ENCODE measurements around the gene PCK1.

Gene PCK1

DNA sequence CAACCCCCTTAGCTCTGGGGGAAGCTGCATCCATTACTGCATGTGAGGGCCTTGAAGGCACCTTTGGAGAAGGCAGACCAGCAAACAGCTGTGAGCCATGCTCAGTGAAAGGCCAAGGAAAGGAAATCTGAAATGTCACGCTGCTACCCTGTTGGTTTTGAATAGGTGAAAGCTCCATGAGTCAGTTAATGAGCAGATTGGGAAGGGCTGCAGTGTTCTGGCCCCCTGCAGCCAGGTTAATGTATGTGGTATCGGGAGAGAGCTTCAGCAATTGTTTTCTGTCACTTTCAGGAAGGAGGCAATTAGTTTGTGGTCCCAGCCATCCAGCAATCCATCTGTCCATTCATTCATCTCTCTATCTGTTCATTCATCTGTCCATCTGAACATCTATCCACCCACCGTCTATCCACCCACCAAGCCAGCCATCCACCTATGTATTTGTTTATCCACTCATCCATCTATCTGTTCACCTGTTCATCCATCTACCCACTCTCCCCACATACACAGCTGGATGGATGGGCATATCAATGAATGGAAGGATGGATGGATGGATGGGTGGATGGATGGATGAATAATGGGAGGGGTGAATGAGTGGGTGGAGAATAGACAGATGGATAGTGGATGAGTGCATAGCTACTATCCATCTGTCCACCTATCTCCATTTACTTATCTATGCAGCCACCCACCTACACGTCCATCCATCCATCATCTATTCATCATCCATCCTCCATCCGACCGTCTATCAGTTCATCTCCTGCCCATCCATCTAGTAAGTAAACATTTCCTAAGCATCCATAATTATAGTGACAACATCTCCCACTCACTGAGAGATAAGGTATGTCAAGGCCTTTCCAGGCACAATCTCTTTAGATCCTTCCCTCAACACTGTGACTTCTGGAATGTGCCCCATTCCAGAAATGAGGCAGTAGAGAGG lies 16.0 kb downstream of the PCK1 start:
- no peak for DNase-seq (ENCODE audit: low read depth in 2 of 2)

DNA sequence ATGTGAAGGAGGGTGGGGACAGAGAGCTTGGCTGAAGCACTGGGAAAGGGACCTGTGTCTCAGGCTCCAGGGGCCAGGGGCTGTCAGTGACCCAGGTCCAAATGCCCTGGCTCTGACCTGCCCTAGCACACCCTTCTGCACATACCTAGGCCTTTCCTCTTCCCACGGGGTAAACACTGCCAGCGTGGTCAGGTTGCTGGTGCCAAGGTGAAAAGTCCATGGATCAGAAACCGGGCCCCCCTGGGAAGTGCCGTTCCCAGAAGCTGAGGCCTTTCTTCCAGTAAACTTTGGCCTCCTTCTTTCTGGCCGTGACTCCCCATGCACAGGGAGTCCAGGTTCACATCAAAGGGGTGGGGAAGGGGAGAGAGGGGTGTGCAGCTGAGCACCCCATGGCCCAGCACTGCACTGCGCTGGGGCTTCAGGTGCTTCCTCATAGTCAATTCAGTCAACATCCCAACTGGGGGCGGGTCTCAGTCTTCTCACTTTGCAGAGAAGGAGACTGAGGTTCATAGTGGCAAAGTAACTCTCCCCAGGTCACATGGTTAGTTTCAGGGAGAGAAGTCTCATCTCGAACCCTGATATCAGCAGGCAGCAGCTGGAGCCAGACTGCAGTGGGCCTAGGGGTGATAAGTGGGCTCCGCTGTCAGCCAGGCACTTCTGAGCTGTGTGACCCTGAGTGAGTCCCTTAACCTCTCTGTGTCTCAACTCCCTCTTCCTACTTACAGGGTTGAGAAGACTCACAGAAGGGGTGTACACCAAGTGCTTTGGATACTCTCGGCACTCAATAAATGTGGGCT lies 17.0 kb downstream of the PCK1 start:
- DNase-seq (ENCODE audit: low read depth in 2 of 2), result no peak

DNA sequence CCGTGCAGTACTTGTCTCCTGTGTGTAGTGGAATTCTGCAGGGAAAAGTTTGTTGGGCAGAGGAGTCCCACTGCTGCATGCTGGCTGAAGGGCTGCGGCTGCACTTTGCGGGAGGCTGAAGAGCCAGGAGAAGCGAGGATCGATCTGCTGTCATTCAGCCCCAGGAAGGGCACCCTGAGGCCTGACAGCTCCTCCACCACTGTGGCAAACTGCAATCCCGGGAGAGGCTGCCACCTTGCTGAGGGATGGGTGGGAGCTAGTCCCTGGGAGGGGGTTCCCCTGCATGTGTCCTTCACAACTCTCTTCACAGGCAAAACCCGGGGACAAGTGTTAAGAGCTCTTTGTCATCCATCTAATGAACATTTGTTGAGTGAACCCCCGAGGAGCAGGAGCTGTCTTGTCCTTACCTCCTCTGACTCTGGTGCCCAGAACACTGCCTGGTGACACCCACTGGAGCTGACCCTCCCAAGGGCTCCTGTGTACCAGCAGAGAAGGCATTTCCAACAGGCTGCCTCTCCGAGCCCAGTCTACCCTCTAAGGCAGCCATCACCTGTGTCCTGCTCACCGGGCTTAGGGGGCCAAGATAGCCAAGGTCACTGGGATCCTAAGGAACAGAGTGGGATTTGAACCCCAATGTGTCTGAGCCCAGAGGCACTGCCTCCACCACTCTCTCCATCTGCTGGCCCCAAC lies 17.7 kb downstream of the PCK1 start:
- no peak for DNase-seq (ENCODE audit: low read depth in 2 of 2)

DNA sequence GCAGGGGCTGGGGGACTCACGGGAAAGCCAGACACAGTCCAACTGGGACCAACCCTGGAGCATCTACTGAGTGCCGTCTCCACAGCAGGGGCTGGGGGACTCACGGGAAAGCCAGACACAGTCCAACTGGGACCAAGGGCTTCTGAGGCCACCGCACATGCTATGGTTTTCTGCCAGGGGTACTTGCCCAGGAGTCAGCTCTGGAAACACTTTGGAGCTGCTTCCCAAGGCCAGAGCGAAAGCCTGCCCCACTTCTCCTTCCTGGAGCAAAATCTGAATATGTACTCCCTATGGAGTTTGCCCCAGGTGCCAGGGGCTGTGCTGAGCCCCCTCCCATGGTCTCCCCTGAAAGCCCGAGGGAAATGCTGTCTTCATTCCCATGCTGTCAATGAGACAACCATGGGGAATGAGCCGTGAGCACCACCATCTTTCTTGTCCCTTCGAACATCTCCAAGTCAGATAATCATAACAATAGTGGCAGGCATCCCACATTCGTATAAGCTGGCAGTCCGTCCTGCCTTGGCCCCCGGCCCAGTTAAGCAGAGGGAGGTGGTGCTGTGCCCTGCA lies 18.5 kb downstream of the PCK1 start:
- DNase-seq (ENCODE audit: low read depth in 2 of 2), result no peak

DNA sequence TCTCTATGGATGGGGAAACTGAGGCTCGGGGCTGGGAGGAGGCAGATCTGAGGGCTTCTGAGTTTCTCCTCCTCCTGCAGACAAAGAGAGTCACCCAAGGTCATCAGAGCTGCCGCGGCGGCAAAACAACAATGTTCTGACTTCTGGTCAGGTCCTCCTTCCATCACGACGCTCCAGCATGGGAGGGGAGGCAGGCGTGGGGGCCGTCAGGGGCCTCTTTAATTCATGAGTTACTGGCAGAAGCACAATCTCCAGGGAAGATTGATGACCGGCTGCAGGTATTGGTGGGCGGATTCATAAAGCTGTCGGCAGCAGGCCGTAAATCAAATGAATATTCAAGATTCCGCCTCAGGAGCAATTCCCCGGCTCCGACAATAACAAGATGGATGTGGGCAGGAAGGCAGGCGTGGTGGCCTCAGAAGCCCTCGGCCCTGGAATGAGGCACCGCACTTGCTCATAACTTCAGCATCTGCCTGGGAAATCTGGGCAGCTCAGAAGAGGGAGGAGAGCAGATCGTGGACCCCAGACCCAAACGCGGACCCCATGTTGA lies 19.1 kb downstream of the PCK1 start:
- DNase-seq (ENCODE audit: low read depth in 2 of 2), result no peak

DNA sequence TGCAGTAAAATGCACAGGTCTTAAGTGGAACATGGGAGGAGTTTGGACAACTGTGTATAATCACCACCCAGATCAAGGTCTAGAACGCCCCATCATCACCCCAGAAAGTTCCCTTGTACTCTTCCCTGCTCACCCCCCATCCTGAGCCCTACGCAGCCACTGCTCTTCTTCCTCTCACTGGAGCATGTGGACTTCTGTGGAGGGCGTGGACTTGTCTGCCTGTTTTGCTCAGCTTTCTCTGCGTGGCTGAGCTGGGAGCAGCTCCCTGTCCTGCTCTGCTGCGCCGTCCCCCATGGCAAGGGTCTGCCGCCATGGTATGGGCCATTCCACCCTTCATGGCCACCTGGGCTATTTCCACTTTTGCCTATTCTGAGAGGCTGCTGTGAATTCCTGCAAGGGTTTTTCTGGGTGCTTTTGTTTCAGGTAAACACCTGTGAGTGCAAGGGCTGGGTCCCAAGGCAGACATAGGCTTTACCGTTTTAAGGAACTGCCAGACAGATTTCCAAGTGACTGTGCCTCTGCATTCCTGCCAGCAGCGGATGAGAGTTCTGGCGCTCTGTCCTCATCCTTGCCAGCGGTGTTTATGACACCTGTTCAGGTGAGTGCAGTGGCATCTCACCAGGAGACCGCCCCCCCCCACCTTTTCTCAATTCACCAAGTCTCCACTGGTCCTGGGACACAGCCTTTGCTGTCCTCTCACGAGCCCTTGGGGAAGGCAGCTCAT lies 19.7 kb downstream of the PCK1 start:
- DNase-seq (ENCODE audit: low read depth in 2 of 2), result no peak

DNA sequence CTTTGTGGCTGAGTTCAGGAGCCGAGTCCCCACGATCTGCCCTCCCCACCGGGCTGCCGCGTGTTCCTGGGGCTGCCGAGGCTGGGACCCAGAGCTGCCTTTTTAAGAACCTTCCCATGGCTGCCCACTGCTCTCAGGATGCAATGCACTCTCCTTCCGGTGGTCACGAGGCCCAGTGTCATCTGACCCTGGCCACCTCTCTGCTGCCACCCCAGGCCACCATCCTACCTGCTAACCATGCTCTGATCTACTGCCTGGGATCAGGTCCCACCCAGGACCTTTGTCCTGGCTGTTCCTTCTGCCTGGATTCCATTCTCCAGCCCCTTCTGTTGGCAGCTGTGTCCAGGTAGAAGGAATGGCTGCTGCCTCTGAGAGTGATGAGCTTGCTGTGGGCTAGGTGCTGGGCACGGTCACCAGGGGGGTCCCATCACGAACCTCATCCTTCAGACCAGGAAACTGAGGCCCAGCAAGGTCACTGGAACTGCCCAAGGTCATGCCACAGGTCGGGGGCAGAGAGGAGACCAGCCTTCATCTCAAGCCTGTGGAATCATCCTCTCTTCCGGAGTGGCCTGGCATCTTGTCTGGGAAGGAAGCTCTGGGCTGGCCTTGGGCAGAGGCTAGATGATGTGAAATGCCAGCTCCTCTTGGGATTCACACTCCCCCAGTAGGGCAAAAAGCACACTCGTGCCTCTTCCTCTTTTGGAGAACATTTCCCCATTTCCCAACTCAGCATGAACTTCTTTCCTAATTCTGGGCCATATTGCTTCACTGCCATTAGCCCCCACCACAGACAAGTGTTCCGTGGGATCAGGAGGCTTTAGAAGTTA lies 20.5 kb downstream of the PCK1 start:
- DNase-seq (ENCODE audit: low read depth in 2 of 2), result no peak

DNA sequence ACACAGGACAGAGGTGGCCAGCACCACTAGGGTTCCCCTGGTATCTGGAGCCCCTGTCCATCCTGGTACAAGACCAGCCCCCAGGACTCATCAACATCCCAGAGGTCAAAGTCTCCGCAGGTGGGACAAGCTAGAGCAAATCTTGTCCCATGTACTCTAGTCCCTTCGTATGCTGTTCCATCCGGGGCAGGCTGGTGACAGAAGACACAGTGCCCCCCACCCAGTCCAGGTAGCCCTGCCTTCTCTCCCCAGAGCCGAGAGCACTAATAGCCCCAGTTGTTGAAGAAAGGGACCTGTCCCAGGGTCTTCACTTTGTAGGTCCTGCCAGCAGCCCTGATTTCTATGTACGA lies 21.1 kb downstream of the PCK1 start:
- DNase-seq (ENCODE audit: low read depth in 2 of 2), result no peak

DNA sequence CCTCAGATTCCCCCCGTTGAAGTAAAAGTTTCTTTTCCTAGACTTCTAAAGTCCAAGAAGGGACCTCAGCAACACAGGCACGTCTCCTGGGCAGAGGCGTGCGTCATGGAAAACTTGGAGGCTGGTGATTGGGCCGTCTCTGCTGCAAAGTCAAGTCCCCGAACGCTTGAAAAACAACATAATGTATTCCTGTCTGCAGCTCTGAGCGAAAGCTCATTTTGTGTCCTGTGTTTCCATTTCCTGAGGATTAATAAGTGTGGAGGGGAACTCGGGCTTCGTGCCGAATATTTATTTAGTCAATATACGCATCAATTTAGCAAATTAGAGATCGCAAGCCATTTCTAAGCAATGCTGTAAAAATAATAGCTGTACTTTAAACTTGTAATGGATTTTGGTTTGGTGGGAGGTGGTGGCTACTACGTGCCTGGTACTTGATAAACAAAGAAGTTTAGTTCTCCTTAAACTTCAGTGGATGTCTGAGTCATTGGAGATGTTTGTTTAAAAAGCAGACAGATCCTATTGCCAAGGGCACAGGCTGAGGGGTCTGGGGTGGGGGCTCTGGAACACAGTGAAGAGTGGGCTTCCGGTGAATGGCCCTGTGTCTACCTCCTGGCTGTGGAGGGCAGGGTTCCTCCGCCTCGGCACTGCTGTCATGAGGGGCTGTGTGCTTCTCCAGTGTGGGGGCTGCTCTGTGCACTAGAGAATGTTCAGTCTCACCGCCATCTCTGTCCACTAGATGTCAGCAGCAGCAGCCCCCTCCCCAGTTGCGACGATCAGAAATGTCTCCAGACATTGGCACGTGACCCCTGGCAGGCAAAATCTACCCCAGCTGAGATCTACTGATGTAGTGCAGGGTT lies 21.8 kb downstream of the PCK1 start:
- no peak for DNase-seq (ENCODE audit: low read depth in 2 of 2)

DNA sequence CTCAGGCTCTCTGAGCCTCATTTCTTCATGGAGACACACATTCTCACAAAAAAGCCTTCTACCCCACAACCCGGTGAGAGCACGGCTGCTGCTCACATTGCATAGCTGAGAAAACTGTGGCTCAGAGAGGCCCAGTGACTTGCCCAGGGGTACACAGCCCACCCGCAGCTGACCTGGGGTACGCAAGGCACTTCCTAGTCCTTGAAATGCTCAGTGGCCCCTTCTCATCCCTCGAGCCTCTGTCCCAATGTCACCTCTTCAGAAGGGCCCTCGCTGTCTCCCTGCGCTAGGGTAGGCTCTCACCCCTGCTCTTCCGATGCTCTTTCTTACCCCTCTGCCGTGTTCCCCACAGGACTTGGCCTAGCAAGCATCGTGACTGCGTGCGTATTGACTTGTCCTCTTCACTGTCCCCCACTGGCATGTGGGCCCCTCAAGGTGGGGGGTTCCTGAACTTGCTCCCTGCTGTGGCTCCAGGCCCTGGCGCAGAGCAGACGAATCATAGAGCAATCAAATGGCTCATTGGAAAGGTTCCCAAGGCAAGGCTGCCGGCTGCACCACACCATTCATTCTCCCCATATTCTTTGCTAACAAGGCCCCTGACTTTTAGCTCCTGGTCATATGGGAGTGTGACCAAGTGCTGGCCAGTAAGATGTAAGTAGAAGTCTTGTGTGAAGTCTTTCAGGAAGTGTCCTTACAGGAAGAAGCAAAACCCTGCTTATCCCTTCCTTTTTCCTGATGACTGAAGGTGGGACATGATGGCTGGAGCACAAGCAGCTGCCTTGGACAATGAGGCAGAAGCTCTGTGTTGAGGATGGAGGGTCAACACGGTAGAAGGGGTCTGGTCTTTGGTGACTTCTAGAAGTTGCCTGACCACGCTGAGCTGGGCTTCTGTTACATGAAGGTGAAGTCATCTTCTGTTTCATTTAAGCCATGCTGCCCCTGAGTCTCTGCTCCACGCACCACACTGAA lies 22.7 kb downstream of the PCK1 start:
- no peak for DNase-seq (ENCODE audit: low read depth in 2 of 2)

DNA sequence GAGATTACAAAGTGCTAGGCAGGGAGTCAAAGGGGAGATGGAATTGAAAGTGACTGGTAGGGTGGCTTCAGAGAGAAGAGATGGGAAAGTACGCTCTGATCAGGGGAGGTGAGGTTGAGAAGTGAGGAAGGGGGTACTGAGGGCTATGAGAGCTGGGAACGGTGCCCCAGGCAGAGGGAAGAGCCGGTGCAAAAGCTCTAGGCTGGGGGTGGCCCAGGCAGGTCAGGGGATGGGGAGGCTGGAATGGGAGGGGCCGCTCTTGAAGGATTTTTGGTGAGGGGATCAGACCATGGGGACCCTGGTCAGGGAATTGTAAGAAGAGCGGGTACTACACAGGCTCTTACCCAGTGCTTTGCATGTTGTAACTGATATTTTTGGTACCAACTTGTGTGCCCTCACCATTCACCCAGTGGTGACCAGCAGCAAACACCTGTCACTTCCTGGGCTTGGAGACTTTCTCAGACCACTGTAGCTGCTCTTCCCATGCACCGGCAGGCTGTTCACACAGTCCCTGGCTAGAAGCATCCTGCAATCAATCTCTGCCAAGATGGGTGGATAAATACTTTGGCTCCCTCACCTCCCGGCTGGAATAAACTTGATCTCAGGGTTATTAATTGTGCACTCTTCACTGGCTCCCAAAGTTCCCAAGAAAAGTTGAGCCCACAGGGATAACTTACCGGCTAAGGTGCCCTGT lies 24.0 kb downstream of the PCK1 start:
- no peak for DNase-seq (ENCODE audit: low read depth in 2 of 2)

DNA sequence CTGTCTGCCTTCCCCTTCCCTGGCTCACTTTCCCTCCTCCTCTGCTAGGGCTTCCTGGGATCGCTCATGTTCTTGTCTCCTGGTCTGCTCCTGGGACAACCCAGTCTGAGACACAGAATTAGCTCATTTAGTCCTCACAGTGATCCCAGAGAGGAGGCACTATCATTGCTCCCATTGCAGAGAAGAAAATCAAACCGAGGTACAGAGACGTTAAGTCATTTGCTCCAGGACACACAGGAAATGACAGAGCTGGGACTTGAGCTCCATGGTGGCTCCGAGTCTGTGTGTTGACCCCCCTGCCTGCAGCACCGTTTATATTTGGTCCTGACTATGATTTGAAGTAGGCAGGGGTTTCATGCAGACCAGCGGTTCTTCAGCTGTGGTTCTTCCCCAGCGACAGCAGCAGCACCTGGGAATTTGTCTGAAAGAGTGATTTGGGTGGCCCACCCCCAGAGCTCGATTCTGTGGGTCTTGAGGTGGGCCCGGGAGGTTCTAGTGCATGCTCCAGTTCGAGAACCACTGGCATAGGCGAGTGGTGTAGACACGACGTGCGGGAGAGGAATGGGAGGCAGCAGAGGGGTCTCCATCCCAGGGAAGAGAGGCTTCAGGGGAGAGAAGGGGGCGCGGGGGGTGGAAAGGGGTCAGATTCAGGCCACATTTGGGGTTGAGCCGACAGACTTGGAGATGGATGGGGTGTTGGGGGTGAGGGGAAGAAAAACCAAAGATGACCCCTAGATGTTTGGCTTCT lies 24.7 kb downstream of the PCK1 start:
- DNase-seq (ENCODE audit: low read depth in 2 of 2), result no peak

DNA sequence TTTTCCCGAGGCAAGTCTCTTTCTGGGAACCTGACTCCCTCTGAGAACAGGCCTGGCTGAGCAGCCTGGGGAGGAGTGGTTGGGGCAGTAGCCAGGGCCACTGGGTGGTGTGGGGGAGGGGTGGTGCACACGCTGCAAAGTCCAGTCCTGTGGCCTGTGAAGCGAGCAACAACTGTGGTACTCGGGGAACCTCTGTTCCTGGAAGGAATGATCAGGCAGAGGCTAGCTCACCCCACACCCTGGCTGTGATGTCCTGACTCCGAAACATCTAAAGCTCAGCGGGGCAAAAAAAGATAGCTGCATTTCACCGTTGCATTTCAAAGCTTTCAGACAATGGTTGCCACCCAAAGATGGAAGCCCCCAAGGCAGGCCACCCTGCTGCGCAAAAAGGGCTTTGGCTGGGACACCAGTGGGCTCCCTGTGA lies 25.5 kb downstream of the PCK1 start:
- no peak for DNase-seq (ENCODE audit: low read depth in 2 of 2)

DNA sequence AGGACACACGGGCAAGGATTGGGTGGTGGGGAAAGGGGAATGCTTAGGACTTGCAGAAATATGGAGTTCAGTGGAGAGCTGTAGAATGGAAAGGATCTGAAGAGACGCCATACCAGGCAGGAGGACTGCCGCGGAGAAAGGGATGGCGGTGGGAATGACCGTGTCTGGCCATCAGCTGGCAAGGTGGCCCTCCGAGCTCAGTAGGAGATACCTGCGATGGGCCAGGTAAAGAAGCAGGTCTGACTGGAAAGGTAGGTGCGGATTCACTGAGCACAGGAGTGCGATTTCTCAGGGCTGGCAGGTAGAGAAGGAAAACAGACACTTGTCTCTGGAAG lies 26.0 kb downstream of the PCK1 start:
- no peak for DNase-seq (ENCODE audit: low read depth in 2 of 2)

DNA sequence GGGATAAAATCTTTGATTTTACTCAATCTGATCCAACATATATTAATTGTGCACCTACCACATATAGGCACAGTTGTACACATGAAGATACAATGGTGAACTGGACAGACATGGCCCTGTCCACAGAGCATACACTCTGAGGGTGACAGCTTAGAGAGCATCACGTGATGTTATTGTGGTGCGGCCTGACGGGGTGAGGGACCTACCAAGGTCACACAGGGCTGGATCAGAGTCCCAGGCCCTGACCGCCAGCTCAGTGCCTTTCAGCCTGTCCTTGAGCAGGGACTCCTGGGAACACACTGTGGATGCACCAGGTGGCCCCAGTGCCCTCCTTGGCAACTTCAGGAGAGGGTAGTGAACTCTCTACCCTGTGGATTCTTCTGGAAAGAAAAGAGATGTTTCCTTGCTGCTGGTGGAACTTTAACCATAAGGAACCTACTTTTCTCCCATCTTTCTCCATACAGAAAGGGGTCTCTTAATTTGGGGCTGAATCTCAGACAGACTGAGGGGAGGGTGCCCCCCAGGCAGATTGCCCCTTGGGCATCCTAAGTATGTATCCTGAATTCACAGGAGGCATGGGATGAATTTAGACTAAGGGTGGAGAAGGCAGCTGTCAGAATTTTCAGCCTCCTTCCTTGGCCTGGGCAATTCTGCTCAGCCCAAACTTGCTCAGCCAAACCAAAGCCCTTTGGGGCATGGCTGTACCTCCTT lies 26.5 kb downstream of the PCK1 start:
- DNase-seq (ENCODE audit: low read depth in 2 of 2), result no peak

DNA sequence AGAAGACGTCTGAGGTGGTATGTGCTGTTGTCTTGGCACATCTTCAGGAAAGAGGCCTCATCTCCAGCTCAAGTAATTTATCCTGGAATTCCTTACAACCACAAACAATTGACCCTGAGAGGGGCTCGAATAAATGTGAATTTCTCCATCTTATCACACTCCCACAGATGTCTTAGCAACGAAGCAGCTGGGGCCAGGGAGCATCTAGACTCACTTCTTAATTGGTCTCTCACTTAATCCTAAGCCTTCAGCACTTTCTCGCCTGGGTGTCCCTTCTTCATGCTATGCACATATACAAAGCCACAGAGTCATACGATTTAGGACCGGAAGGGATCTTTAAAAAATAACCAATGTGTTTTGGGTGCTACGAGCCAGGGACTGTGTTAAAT lies 27.1 kb downstream of the PCK1 start:
- no peak for DNase-seq (ENCODE audit: low read depth in 2 of 2)
